GM19397 (cell line): ENCODE data around the gene TUG1.
A peak's percentile ranks its signal among the peaks of the same experiment; 100 is the strongest.

Experiments used
- ATAC-seq: cut with Tn5 transposase; IDR thresholded peaks from one replicate; pipeline ENCODE4 v1.9.1; 2021; ENCODE audit warnings: mild to moderate bottlenecking, moderate library complexity; ENCODE audit not compliant: unreplicated experiment

Gene TUG1

DNA sequence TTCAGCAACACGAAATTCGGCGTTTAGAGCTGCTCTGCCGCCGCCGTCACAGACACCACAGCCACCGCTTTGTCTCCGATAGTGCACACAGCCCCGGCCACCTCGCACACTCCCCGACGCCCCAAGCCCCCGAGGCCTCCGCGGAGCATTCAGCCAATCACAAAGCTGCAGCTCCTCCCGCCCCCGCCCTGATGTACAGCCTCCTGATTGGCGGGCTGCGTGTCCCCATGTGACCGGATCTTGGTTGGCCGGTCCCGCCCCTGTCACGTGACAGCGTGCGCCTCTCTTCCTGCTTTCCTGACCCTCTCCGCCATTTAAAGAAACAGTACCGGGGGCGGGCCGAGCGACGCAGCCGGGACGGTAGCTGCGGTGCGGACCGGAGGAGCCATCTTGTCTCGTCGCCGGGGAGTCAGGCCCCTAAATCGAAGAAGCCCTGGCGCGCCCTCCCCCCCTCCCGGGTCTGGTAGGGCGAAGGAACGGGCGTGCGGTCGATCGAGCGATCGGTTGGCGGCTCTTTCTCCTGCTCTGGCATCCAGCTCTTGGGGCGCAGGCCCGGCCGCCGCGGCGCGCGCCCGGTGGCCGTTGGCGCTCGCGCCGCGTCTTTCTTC is at the start of gene TUG1:
TSS of gene TUG1 (plus strand) at position 342 of the 608 bp plus-strand sequence.
- peak; percentile 86 for ATAC-seq

DNA sequence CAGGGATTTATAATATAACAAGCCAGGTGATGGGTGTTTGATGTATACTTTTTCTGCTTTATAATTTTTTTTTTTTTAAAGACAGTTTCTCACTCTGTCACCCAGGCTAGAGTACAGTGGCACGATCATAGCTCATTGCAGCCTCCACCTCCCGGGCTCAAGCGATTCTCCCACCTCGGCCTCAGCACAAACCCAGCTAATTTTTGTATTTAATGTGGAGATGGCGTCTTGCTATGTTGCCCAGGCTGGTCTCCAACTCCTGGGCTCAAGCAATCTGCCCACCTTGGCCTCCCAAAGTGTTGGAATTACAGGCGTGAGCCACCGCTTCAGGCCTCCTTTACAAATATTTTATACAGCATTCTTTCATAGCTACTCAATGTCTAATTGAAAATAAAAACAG is 49.1 kb upstream of the TUG1 start:
- no peak for ATAC-seq

DNA sequence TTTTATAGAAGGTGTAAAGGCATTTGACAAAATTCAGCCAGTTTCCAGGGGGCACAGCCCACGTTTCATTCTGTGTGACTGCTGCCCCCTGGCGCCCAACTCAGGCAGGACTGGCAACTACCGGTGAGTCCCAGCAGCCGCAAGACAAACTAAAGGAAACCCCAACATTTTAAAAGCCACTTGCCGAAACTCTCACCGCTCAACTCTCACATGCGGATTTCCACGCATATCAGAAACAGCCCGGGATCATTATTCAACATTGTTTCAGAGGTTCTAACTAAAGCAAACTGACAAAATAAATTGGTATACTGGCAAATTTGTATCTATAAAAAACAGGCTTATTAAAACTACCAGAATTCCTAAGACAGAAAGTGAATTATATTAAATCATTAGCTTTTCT is 48.7 kb upstream of the TUG1 start:
- no peak for ATAC-seq

DNA sequence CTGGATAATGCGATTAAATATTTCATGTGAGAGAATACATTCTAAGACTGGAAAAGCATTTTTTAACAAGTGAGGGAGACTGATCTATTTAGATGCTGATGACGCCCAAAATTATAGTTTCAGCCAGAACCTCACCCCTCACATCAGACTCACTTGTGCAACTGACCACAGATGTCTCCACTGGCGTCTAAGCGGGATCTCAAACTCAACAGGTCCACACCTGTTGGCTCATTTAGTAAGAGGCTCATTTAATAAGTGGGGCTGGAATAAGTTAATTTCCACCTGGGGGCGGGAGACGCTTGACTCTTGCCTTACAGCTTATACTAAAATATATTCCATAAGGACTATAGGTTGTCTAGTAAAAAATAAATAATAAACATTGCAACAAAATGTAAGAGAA is 48.0 kb upstream of the TUG1 start:
- ATAC-seq, result no peak

DNA sequence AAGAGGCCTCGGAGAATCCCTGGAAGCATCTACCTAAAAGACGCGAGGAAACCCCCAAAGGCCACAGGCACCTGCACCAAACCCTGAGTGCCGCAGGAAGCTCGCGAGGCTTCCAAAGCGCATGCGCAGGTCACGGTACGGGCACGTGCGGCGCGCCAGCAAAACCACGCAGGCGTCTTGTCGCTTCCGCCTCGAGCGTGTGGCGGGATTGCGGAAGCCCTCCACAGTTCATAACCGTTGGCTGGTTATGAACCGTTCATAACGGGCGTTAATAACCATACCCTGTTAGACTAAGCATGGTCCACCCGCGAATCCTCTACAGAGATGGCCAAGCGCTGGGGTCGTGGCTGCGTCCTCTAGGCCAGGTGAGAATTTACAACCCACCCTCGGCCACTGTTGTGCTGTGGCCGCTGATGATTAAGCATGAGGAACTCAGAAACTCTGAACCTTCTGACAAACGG is 46.9 kb upstream of the TUG1 start:
- ATAC-seq, result no peak

DNA sequence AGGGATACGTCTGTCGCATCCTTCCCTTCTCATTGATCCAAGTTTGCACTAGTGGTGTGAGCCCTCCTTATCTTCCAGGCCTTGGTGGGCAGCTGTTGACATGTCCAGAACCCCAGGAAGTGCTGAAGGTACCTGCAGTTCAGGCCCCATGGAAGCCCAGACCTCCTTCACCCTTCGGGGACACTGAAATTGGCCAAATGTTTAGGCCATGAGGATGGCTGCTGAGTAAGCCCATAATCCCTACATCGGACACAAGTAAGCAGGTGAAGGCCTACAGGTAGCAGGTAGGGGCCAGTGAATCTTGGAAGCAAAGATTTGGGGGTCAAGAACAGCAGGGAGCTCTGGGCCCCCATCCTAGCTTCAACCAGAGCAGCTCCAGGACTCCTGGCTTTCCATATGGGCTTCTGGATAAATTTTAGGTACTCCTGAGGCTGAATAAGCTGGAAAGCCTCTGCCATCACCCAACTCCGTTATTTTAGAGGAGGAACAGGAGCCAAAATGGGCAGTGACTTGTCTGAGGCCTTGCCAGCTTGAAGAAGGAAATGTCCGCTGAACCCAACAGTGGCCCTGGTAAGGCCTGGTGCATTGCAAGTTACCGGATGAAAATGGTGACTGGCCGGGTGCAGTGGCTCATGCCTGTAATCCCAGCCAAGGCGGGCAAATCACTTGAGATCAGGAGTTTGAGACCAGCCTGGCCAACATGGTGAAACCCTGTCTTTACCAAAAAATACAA is 45.7 kb upstream of the TUG1 start:
- no peak for ATAC-seq

DNA sequence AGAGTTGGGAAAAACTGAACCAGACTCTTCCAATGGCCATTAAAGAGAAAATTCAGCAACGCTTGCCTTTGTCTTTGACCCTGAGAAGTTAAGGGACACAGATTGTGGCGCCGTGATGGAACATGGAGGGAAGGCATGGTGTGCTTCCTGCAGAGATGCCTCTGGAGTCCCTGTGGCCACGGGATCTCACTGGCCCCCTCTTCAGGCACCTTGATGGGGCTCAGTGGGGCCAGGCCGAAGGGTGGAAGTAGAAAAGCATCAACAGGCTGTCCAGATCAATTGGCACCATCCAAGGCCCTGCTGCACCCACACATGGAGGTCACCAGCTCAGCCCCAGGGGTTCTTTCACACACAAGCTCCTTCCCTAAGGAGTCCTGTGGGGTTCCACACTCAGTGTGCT is 43.4 kb upstream of the TUG1 start:
- no peak for ATAC-seq

DNA sequence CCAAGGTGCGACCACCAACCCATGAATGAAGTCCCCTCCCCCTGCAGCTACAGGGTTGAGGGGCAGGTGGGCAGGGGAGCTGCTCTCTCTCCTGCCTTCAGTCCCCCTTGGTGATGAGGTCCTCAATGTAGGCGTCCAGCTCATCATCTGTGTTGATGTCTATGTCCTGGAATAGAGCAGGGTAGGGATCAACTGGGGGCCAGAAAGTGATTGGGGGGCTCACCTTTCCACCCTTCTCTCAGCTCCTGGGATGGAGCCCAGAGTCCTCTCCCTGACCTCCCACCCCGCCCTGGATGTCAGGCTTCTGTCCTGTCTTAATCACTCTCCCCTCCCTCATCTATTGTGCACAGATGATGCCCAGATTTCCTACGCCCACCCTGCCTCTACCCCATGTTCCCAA is 42.4 kb upstream of the TUG1 start:
- ATAC-seq, result no peak

DNA sequence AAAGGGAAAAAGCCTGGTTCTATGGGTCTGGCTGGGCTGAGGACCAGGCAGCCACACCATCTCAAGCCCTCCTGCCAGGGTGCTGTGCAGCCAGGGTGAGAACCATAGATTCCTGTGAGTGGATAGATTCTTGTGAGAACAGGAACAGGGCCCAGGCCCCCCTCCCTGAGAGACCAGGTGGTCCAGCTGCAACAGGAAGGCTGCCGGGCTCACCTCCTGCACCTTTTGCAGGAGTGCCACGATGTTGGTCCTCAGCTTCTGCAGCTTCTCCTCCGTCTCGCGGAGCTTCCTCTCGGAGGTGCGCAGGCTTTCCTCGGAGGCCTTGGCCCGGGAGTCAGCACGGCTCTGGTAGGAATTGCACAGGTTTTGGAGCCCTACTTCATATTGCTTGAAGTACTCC is 41.3 kb upstream of the TUG1 start:
- ATAC-seq, result no peak

DNA sequence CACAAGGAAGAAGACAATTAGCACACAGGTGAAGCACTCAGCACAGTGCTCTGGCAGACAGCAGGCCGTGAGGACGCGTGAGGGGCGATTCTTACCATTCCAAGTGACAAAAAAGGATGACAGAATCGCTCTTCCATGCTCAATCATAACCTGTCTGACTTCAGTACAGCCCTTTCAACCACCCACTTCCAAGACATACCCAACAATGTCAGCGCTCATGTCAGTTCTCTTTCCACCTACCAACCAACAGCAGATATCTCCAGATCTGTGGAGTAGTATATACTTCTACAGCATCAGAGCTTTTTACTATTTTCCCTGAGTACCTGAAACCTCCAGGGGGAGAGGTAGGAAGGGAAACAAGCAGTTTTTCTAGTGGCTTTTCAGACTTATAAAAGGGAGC is 40.7 kb upstream of the TUG1 start:
- ATAC-seq, result no peak

DNA sequence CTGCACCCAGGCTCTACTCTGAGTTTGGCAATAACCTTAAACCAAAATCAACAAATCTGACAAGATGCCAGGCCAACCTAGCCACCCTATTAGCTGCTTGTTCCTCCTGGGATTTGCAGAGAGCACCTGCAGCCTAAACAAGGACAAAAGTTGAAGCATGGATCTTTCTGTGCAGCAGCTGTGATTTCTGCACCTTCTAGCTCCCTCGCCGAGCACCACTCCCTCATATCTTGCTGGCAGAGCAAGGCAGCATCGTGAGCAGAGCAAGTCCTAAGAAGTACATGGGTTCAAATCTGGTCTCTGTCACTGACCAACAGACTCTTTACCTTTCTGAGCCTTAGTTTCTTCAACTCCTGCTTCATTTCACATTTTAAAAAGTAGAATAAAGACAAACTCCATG is 38.8 kb upstream of the TUG1 start:
- ATAC-seq, result no peak

DNA sequence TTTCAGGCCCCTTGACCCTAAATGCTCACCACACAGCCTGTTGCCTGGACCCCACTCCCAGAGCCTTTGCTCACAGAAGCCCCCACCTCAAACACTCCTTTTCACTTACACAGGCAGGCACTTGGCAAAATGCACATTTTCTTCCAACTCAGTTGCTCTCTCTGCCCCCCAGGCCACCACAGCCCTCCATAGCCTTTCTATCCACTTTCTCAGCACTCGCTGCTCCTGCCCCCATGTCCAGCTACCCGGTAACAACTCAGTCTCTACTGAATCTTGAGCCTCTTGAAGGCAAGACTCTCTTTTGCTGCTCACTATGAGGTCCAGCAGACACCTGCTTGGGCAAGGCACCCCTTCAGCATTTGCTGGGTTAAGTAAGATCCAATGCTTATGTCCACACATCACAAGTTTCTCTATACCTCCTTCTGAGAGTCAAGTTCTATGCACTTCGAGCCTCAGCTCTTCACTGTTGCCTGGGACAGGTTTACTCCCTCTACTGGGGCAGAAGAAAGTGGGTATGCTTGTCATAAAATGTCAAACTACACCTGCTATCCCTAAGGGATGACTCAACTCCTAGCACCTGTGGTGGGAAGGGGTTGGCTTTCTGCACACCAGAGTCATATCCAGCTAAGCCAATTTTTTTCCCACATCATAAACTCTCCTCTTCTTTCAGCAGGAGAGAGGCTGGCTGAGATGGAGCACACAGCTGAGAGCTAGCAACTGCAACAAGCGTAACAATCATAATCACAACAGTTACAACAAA is 37.3 kb upstream of the TUG1 start:
- ATAC-seq, result no peak

DNA sequence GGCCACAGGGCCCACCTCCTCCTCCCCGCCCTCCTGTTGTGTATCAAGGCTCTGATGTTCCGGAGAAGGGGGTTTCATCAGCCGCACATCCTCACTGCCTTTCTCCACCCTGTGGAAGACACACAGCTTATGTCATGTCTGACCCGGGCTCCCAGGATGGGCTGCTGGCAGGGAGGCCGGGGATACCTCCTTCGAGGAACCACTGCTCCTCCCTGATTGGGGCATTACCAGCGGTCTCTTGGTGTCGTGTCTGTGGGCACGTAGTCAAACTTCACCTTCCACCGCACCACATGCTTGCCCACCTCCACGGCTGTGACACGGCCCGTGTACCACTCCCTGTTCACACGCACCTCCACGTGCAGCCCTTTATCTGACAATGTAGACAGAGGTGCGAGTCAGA is 36.4 kb upstream of the TUG1 start:
- ATAC-seq, result no peak

DNA sequence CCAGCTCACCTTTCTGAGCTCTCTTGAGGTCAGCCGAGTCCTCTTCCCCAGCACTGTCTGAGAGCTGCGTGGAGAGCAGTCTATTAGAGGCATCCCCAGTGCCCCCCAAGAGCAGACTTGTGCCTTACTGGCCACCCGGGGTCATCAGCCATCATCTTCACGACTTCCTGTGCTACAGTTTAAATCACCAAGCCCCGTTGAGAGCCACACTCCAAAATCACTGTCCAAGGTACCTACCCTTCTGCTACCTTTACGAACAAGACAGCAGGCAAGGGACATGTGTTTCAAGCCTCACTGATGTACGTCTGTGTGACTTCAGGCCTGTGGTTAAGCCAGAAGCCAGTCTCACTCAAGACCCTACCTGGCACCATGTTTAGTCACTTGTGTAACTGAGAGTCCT is 35.6 kb upstream of the TUG1 start:
- ATAC-seq, result no peak

DNA sequence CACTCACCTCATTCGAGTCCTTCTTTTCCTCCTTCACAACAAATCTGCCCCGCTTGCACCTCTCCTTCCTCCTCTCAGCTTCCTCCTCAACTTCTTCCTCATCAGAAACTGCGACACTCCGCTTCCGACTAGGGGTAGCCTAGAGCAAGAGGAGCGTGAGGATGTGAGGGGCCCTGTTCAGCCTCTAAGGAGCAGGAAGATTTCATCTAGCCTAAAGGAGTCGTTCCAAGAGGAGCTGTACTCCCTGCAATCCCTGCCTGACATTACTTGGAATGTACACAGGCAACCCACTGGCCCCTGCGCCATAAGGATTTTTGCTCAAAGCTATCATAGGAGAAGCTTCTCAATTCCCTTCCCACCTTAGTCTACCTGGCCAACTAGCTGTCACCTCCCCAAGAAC is 35.0 kb upstream of the TUG1 start:
- ATAC-seq, result no peak

DNA sequence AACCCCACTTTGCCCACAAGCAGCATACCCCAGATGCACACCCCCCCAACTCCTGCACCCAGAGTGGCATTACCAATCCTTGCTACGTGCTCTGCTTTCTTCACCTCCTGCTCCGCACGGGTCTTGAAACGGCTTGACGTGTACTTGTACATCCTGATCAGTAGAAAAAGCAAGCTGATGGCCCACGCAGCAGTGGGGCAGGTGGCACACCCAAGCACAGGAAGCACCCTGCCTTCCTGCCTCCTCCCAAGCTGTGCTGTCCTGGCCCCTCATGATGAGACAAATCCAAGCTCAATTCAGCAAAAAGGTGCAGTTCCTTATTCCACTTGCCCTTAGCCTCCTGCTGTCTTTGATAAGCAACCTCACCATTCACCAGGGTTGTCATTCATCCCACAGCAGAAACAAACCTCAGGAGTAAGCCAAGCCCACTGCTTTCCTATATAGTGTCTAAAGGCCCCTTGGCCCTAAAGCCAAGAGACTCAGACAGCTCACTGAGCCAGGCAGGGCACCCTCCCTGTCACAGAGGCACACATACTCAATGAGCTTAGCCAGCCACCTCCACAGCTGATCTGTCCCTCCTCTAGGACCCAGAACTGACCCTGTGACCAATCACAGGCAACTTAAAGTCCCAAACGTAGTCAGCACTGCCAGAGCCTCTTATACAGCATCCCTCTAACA is 28.2 kb upstream of the TUG1 start:
- no peak for ATAC-seq

DNA sequence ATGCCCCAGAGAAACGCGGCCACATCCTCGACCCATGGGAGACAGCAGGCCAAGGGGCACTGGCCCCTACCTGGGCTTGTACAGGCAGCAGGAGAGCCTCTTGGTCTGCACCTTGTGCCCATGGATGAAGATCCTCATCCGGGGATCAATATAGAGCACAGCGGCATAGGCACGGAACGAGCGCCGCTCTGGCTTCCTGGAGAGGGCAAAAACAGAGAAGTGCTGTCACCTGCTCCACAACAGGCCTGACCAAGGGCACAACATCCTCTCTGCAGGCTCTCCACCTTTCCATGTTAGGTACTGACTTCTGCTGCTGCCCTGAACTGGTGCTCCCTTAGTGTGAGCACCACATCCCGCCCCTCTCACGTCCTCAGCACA is 27.7 kb upstream of the TUG1 start:
- no peak for ATAC-seq

DNA sequence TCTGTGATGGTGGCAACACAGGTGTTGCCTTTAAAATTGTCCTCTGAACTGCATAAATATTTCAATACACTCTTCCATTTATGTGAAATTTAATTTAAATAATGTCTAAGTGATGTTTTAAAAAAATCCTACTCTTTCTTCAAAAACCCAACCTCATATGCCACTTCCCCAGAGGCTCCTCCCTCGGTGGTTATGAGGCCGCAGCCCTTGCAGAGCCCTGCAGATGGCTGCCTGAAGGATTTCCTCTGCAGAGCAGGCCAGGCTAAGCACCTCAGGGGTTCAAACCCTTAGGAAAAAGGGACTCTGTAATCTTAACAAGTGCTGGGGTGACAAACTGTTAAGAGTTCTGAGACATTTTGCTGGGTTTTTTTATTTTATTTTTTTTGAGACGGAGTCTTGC is 25.7 kb upstream of the TUG1 start:
- ATAC-seq, result no peak

DNA sequence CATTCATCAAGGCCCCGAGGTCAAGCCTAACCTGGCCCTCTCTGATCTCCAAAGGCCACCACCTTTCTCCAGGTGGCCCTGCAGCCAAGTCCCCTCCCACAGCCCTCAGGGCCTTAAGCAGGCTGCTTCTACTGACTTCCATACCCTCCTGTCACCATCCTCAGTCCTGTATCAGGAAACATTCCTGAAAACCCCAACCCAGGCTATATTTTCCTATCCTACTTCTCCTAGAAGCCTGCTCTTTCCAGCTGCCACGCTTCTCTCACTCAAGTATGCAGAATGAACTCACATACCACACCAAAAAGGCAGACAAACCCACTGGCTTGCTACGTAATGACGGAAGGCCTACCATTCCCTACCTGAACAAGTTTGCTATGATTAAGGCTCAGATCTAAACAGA is 24.1 kb upstream of the TUG1 start:
- no peak for ATAC-seq

DNA sequence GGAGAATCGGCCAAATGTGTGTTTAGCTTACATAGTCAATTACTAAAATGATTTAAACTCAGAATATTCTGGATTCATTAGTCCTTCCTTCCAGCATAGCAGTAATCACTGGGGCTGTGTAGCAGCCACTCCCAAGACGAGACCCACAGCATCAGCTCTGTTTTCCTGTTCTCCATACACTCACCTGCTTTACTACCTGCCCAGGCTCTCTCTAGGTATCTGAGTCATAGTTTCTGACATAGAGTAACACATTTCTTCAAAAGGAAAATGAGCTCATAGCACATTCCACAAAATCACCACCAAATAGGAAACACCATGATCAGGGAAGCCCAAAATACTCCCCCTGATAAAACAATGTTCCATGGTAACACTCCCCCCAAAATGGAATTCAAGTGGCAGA is 23.4 kb upstream of the TUG1 start:
- ATAC-seq, result no peak

DNA sequence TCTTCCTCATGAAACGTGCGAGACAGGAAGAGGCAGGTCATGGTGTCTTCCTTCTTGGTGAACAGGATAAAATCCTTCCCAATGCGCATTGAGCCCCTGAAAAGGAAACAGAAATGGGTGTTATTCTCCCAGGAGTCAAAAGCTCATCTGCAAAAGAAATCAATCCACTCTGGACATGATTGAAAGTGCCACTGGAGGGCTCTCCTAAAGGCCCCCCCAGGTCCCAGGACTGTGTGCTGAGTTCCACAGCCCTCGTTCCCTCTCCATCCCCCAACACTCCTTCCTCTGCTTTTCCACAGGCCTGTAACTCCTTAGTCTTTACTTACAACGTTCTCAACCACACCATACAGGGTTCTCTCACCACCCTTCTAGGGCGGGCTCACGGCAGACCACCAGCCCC is 22.7 kb upstream of the TUG1 start:
- no peak for ATAC-seq
